22Rv1 (cell line): ENCODE measurements around the gene HBG2.
A peak's percentile ranks its signal among the peaks of the same experiment; 100 is the strongest.

Experiments used
- H3K27ac ChIP-seq: fragments of 450-650 bp; 2 replicates; pipeline ENCODE4 v1.5.1; 2017
- CTCF ChIP-seq: fragments of 450-650 bp; IDR thresholded peaks from 2 replicates; pipeline ENCODE4 v1.5.1; 2017; ENCODE audit warnings: mild to moderate bottlenecking
- ZFX ChIP-seq: fragments of 450-650 bp; IDR thresholded peaks from 2 replicates; pipeline ENCODE4 v1.6.1; 2017; ENCODE audit warnings: antibody characterized with exemption, borderline replicate concordance

HBG2 gene

DNA sequence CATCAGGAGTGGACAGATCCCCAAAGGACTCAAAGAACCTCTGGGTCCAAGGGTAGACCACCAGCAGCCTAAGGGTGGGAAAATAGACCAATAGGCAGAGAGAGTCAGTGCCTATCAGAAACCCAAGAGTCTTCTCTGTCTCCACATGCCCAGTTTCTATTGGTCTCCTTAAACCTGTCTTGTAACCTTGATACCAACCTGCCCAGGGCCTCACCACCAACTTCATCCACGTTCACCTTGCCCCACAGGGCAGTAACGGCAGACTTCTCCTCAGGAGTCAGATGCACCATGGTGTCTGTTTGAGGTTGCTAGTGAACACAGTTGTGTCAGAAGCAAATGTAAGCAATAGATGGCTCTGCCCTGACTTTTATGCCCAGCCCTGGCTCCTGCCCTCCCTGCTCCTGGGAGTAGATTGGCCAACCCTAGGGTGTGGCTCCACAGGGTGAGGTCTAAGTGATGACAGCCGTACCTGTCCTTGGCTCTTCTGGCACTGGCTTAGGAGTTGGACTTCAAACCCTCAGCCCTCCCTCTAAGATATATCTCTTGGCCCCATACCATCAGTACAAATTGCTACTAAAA lies 27.8 kb downstream of the HBG2 start, which contains the start of gene HBB:
HBB (minus strand) TSS at position 340 of the 579 bp plus-strand sequence; CDS start at position 290, 50 bp downstream.
- no peak within 1 kb of the TSS for H3K27ac ChIP-seq

DNA sequence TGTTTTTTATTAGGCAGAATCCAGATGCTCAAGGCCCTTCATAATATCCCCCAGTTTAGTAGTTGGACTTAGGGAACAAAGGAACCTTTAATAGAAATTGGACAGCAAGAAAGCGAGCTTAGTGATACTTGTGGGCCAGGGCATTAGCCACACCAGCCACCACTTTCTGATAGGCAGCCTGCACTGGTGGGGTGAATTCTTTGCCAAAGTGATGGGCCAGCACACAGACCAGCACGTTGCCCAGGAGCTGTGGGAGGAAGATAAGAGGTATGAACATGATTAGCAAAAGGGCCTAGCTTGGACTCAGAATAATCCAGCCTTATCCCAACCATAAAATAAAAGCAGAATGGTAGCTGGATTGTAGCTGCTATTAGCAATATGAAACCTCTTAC lies 29.1 kb downstream of the HBG2 start:
- no peak overlapping the region for H3K27ac ChIP-seq
- no peak for TF ChIP-seq CTCF
- TF ChIP-seq ZFX, result no peak

More for the DNA sequence above, 27.8 kb downstream of the HBG2 start, which contains the start of gene HBB:
- TF ChIP-seq CTCF (no peak), ZFX (no peak)

GRCh38 chr11:5224538-5225479 lies 29.8 kb downstream of the HBG2 start:
- H3K27ac ChIP-seq, result no peak overlapping the region
- no peak for TF ChIP-seq CTCF
- TF ChIP-seq ZFX, result no peak

GRCh38 chr11:5223686-5224085 lies 30.9 kb downstream of the HBG2 start:
- no peak overlapping the region for H3K27ac ChIP-seq
- no peak for TF ChIP-seq ZFX
- TF ChIP-seq CTCF, result no peak

DNA sequence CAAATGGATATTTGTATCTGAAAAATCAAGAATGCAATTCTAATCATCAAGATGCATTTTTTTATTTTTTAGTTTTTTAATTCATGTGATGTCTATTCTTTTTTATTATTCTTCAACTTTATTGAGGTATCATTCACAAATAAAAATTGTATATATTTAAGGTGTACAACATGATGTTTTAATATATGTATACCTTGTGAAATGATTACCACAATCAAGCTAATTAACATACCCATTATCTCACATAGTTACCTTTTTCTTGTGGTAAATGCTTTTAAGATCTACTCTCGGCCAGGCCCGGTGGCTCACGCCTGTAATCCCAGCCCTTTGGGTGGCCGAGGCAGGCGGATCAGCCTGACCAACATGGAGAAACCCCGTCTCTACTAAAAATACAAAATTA lies 31.4 kb downstream of the HBG2 start:
- no peak for TF ChIP-seq ZFX
- TF ChIP-seq CTCF, result no peak
- no peak overlapping the region for H3K27ac ChIP-seq

- no peak overlapping the region for H3K27ac ChIP-seq
- no peak for TF ChIP-seq ZFX
- TF ChIP-seq CTCF, result no peak
These were observed 44.1 kb downstream of the HBG2 start for GRCh38 chr11:5210376-5210885.

GRCh38 chr11:5204787-5205186 lies 49.8 kb downstream of the HBG2 start:
- no peak overlapping the region for H3K27ac ChIP-seq

More at GRCh38 chr11:5204787-5205186, 49.8 kb downstream of the HBG2 start:
- TF ChIP-seq ZFX (no peak), CTCF (peak; percentile 63)
